H54 (cell line): Measurements from ENCODE around the gene DNAJC5.
A peak's percentile ranks its signal among the peaks of the same experiment; 100 is the strongest.
"Not testable (repeated sequence)": the region's sequence is repeated elsewhere in the genome, so short reads cannot be mapped to it uniquely, and the experiment has no call there.

Source experiments
- DNase-seq: peaks from one replicate; pipeline ENCODE4 v3.0.0; 2011; ENCODE audit warnings: low spot score, mixed read lengths; ENCODE audit not compliant: insufficient read length
- FAIRE-seq: peaks from 3 replicates; lab custom pipeline; 2011; peaks lifted over from hg19 to GRCh38; lab: Jason Lieb, UNC
- POLR2A ChIP-seq: IDR thresholded peaks from 2 replicates; pipeline ENCODE4 v1.6.1; 2011; ENCODE audit warnings: low read depth, mild to moderate bottlenecking, low read length

DNAJC5 gene

DNA sequence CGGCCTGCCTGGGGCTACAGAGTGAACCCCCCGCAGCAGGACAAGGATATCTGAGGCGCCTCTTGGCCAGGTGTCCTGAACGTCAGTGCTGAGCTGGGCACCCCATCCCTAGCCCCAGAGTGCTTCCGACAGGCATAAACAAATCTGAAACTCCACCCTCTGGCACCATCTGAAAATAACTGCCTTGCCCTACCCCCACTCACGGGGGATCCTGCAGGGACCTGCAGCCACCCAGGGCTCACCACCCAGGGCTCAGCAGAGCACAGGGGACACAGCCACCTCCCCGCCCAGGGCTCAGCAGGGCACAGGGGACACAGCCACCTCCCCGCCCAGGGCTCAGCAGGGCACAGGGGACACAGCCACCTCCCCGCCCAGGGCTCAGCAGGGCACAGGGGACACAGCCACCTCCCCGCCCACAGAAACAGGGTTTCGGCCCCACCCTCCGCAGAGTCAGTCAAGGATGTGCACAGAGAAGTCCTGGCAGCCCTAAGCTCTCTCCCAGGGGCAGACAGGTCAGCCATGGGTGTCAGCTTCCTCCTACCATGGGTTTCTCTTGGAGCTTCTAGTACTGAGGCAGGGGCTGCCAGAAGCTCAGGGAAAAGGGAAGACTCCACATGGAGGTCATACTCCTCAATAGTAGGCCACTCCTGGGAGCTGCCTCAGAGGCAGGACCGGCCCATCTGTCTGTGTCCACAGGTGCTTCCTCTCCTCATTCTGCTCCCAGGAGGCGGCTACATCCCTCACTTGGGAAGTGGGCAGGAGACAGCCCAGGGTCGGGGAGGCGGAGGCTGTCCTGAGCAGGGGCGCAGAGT is 56.7 kb downstream of the DNAJC5 start:
- FAIRE-seq (no peak), DNase-seq (no peak)
- no peak for TF ChIP-seq POLR2A

GRCh38 chr20:63952210-63952535 is 57.2 kb downstream of the DNAJC5 start:
- FAIRE-seq (no peak), DNase-seq (no peak)
- no peak for TF ChIP-seq POLR2A

GRCh38 chr20:63952769-63953168 is 57.8 kb downstream of the DNAJC5 start:
- no peak for TF ChIP-seq POLR2A
- FAIRE-seq (no peak), DNase-seq (no peak)

- DNase-seq (no peak), FAIRE-seq (no peak)
- TF ChIP-seq POLR2A, result no peak
These were observed 59.0 kb downstream of the DNAJC5 start for GRCh38 chr20:63953764-63954429.

- DNase-seq (peak; percentile 61), FAIRE-seq (no peak)
- peak; percentile 15; the same call in 1 of the 2 replicates for TF ChIP-seq POLR2A
These were observed 60.4 kb downstream of the DNAJC5 start for GRCh38 chr20:63955281-63955826.

DNA sequence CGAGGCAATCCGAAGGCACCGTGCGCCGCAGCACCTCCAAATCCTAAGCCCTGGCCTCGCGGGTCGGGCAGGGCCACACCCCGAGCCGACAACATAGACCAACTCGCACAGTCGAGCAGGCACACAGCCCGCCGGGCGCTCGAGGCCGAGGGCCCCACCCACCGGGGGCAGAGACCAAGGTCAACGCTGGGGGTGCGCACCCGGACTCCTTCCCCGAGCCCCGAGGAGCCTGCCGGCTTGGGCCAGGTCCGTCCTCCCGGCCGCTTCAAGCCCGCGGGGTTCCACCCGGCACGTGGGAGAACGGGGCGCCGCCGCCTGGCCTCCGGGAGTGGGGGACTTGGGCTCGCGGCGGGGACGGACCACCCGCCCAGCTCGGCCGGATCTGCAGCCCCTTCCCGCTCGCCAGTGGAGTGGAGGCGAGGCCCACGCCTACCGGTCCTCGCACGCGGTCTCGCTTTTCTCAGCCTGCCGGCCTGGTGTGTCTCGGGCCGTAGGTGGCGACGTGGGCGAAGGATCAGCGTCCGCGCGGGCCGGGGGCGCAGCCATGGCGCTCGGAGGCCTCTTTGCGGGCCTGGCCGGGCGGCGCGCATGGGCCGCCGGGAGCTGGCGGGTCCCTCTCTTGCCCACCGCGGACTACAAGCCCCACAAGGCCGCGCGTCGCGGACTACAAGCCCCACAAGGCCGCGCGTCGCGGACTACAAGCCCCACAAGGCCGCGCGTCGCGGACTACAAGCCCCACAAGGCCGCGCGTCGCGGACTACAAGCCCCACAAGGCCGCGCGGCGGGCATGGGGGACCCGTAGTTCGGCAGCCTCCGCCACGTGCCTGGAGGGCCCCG is 61.1 kb downstream of the DNAJC5 start, which contains the start of gene UCKL1:
Gene UCKL1, minus strand, starts transcription at position 590 of the 837 bp plus-strand sequence. Its CDS starts 44 bp downstream, at position 546.
- FAIRE-seq, result no peak
- peak; percentile 92 for TF ChIP-seq POLR2A
- peak; percentile 85 for DNase-seq

- no peak for TF ChIP-seq POLR2A
- no peak for DNase-seq
- no peak for FAIRE-seq
These were observed 61.7 kb downstream of the DNAJC5 start for GRCh38 chr20:63956664-63957003.

DNA sequence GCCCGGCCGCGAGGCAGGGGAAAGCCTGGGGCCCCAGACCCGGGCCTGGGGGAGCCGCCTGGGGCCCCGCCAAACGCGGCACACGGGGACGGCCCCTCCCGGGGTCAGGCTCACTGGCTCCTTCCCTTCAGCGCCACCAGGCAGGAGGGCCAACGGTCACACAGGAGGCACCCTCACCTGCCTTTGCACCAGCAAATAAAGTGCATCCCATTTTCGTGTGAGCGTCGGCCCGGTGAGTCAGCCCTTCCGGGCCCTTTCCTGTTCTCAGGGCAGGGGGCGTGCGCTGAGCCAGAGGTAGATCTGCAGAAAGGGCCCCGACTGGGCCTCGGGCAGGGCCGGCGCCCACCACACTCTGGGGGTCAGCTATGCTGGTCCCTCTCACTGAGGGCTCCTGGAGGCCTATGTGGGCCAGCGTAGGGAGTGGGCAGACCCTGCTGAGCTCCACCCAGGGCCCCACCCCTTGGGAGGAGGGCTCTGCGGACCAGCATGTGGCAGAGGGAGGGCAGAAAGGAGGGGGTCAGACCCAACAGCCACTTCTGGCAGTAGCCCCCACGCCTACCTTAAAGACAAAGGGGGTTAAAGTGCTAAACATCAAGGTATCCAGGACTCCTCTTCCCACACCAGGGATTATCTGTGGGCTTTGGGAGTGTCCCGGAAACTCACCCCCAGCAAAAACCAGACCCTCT is 62.2 kb downstream of the DNAJC5 start:
- TF ChIP-seq POLR2A, result no peak
- FAIRE-seq, result no peak
- peak; percentile 87 for DNase-seq

DNA sequence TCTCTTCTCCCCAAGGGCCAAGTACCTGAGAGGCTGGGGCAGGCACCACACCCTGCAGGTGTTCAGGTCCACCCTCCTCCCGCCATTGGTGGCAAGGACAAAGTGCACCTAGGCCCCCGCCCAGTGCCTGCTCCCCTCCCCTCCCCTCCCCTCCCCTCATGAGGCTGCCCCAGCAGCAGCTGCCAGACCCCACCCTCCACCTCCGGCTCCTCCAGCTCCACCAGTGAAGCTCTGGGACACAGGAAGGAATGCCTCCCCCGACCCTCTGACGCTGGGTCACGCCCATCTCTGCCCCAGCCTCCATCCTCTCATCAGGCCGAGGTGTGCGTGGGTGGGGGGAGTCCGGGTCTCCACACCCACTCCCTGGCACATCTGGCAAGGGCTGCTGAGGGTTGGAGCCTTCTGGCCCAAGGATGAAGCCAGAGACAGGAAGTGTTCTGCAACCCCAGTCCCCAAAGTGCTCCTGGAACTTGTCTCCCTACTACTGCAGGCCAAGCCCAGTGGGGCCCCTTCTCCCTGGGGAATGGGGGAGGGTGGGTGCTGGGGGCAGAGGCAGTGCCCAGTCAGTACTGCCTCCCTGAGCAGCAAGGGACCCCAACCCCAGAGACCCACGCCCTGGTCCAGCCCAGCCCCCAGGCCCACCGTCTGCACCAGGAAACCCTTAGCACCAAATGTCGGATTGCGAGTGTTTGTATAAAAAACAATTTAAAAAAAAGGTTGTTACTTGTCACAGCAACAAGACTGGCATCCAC is 62.9 kb downstream of the DNAJC5 start:
- no peak for FAIRE-seq
- no peak for DNase-seq
- TF ChIP-seq POLR2A, result no peak

- DNase-seq, result no peak
- no peak for FAIRE-seq
- no peak for TF ChIP-seq POLR2A
These were observed 63.5 kb downstream of the DNAJC5 start for GRCh38 chr20:63958471-63958870.

DNA sequence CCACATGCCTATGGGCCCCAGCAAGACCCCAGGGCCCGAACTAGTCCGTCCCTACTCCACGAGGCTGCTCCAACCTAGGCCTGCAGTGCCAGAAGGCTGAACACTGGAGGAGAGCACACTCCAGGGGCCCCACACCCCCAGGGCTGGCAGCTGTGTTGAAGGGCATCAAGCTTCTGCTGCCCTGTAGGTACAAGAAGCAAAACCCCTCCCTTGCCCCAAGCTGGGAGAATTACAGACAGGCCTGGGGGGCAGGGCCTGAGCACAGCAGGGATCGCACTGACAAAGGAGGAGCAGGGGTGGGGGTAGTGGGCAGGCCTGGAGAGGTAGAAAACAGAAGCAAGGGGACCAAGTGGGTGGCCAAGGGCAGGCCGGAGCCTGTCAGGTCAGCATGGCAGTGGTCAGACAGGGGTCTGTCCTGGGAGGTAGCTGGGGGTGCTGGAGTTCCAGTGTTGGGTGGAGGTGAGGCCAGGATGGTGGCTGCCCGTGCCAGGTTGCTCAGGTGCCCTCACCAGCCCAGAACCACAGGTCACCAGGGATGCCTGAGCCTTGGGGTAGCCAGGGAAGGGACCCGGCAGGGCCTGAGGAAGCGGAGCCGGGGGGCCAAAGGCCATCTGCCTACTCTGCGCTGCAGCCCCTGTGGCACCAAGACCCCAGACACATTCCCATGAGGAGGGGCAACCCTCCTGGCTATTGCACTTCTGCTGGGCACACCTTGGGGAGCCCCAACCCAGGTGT is 64.2 kb downstream of the DNAJC5 start:
- FAIRE-seq, result no peak
- no peak for TF ChIP-seq POLR2A
- no peak for DNase-seq

- no peak for TF ChIP-seq POLR2A
- DNase-seq (no peak), FAIRE-seq (no peak)
These were observed 64.8 kb downstream of the DNAJC5 start for GRCh38 chr20:63959699-63960075.

- not testable (repeated sequence) for DNase-seq, FAIRE-seq
These were observed 66.0 kb downstream of the DNAJC5 start for GRCh38 chr20:63960654-63961621.
